ENCODE measurements around the gene GGPS1.

GRCh38 chr1:235290740-235291502 is 37.4 kb upstream of the GGPS1 start:
- TF ChIP-seq POLR2A (IDR thresholded peaks at IDR 0.05; ENCODE audit: low read length) (no peak), GATA1 (IDR thresholded peaks at IDR 0.05; ENCODE audit: low read depth, low read length) (no peak)
